CD4-positive, alpha-beta T cell (primary cell): ENCODE results near the gene ITGB8. TPM values are rescaled to one million over a fixed set of nuclear protein-coding genes. Genes with fewer than 3 reads are reported as not detected.

Source experiments
- ATAC-seq: fragments of 200-7000 bp; cut with Tn5 transposase; one replicate; pipeline ENCODE4 v1.10.0; 2022; ENCODE audit warnings: mild to moderate bottlenecking; ENCODE audit not compliant: poor library complexity
- CTCF ChIA-PET: fragments of 350-600 bp; sonication (Branson Sonifier 250); formaldehyde crosslinking; loops from one replicate; lab custom pipeline; 2021; ENCODE audit warnings: antibody characterized with exemption, inconsistent platforms; lab: Charles Lee
- POLR2A ChIA-PET: fragments of 350-600 bp; sonication (Branson Sonifier 250); formaldehyde crosslinking; loops from one replicate; lab custom pipeline; 2021; ENCODE audit warnings: antibody characterized with exemption, inconsistent platforms; lab: Charles Lee
- DNase-seq, 14 experiments: peaks; one replicate each; pipeline ENCODE4 v3.0.0-alpha.2; 2013 to 2020; ENCODE audit warnings: mixed read lengths in 2 of 14
- H3K27ac ChIP-seq, 2 donors: one replicate each; pipeline versions ENCODE4 v1.5.1 to v1.7.0; 2013; ENCODE audit warnings: low read length in 2 of 2, low read depth in 1 of 2, mild to moderate bottlenecking in 1 of 2
- H3K27me3 ChIP-seq, 2 experiments: 1 replicate in 1 of 2; 2 replicates in 1 of 2; pipeline versions ENCODE4 v1.6.1 to v1.7.0; 2013; ENCODE audit warnings: low read length in 2 of 2, control low read depth in 1 of 2, mild to moderate bottlenecking in 1 of 2, moderate library complexity in 1 of 2; ENCODE audit not compliant: insufficient read depth in 2 of 2, control insufficient read depth in 1 of 2
- H3K36me3 ChIP-seq: one replicate; pipeline ENCODE4 v1.6.1; 2013; ENCODE audit warnings: low read length, control low read depth; ENCODE audit not compliant: insufficient read depth
- H3K4me1 ChIP-seq: one replicate; pipeline ENCODE4 v1.6.1; 2013; ENCODE audit warnings: low read length, control low read depth; ENCODE audit not compliant: insufficient read depth
- H3K4me3 ChIP-seq: one replicate; pipeline ENCODE4 v1.5.1; 2013; ENCODE audit warnings: mild to moderate bottlenecking, low read length, moderate library complexity
- H3K9me3 ChIP-seq, 2 experiments: 1 replicate in 1 of 2; 2 replicates in 1 of 2; pipeline versions ENCODE4 v1.6.1 to v1.7.0; 2013; ENCODE audit warnings: low read length in 2 of 2, mild to moderate bottlenecking in 2 of 2, control low read depth in 1 of 2, moderate library complexity in 1 of 2; ENCODE audit not compliant: control insufficient read depth in 1 of 2, insufficient read depth in 1 of 2
- H3K27ac Mint-ChIP-seq: one replicate; pipeline ENCODE4 v1.8.0; 2020; ENCODE audit warnings: mixed read lengths
- H3K27me3 Mint-ChIP-seq: one replicate; pipeline ENCODE4 v1.8.0; 2021; ENCODE audit warnings: mixed read lengths
- H3K36me3 Mint-ChIP-seq: one replicate; pipeline ENCODE4 v1.8.0; 2021; ENCODE audit warnings: low read depth, mixed read lengths
- H3K4me1 Mint-ChIP-seq: one replicate; pipeline ENCODE4 v1.8.0; 2021; ENCODE audit warnings: low read depth, mixed read lengths
- H3K4me3 Mint-ChIP-seq: one replicate; pipeline ENCODE4 v1.8.0; 2020; ENCODE audit warnings: mild to moderate bottlenecking, mixed read lengths
- H3K9me3 Mint-ChIP-seq: one replicate; pipeline ENCODE4 v1.8.0; 2020; ENCODE audit warnings: mixed read lengths
- CTCF ChIP-seq: fragments of 200-600 bp; IDR thresholded peaks from one replicate; pipeline ENCODE4 v1.8.0; 2022; ENCODE audit warnings: antibody characterized with exemption, mild to moderate bottlenecking
- intact Hi-C, 2 experiments: fragments of 100-400 bp; cut with DNase I in 1 of 2; cut with micrococcal nuclease in 1 of 2; formaldehyde crosslinking; loops; one replicate each; pipeline versions ENCODE4 v1.15.1 to v1.9.0; 2023 to 2025; cut with DNase I, micrococcal nuclease
- total RNA-seq, 174 experiments: library from RNA in 2 of 174; stranded (reverse) in 2 of 174; gene quantifications; one replicate each; pipeline ENCODE4 v1.2.3 and lab custom pipeline; 2021 to 2026

ITGB8 gene
- total RNA-seq, 2 experiments from 2014 or later = not detected

GRCh38 chr7:20393616-20394015 is 62.9 kb downstream of the ITGB8 start:
- CTCF ChIA-PET = no interaction called here
- no peak for DNase-seq
- POLR2A ChIA-PET = no interaction called here
- H3K27me3 ChIP-seq = no peaks in the 10 kb centered on the region
- H3K4me1 ChIP-seq = no peaks in the 10 kb centered on the region
- no peak overlapping the region for H3K27ac ChIP-seq
- intact Hi-C loops = no loop called here
- no peak for ATAC-seq
- no peaks in the 10 kb centered on the region for H3K9me3 Mint-ChIP-seq
- H3K4me3 ChIP-seq = no peak overlapping the region
- TF ChIP-seq CTCF = no peak
- no peak overlapping the region for H3K4me3 Mint-ChIP-seq
- no peaks in the 10 kb centered on the region for H3K9me3 ChIP-seq
- no peaks in the 10 kb centered on the region for H3K36me3 ChIP-seq
- no peaks in the 10 kb centered on the region for H3K36me3 Mint-ChIP-seq
- no peak overlapping the region for H3K27ac Mint-ChIP-seq
- H3K27me3 Mint-ChIP-seq = no peaks in the 10 kb centered on the region
- no peaks in the 10 kb centered on the region for H3K4me1 Mint-ChIP-seq

GRCh38 chr7:20394284-20394683 is 63.6 kb downstream of the ITGB8 start:
- no peak overlapping the region for H3K27ac Mint-ChIP-seq
- H3K4me1 ChIP-seq = no peaks in the 10 kb centered on the region
- intact Hi-C loops = no loop called here
- ChIA-PET POLR2A (no interaction called here), CTCF (no interaction called here)
- H3K36me3 ChIP-seq = no peaks in the 10 kb centered on the region
- H3K4me3 ChIP-seq = no peak overlapping the region
- no peaks in the 10 kb centered on the region for H3K9me3 Mint-ChIP-seq
- no peak for ATAC-seq
- H3K27me3 ChIP-seq = no peaks in the 10 kb centered on the region
- H3K27me3 Mint-ChIP-seq = no peaks in the 10 kb centered on the region
- H3K9me3 ChIP-seq = no peaks in the 10 kb centered on the region
- H3K36me3 Mint-ChIP-seq = no peaks in the 10 kb centered on the region
- TF ChIP-seq CTCF = no peak
- H3K4me1 Mint-ChIP-seq = no peaks in the 10 kb centered on the region
- no peak for DNase-seq
- H3K27ac ChIP-seq = no peak overlapping the region
- no peak overlapping the region for H3K4me3 Mint-ChIP-seq

- Histone ChIP-seq H3K36me3 (no peaks in the 10 kb centered on the region), H3K4me1 (no peaks in the 10 kb centered on the region), H3K27me3 (no peaks in the 10 kb centered on the region), H3K4me3 (no peak overlapping the region), H3K27ac (no peak overlapping the region), H3K9me3 (no peaks in the 10 kb centered on the region)
- Mint-ChIP-seq H3K36me3 (no peaks in the 10 kb centered on the region), H3K4me1 (no peaks in the 10 kb centered on the region), H3K27me3 (no peaks in the 10 kb centered on the region), H3K4me3 (no peak overlapping the region), H3K27ac (no peak overlapping the region), H3K9me3 (no peaks in the 10 kb centered on the region)
- CTCF ChIA-PET = no interaction called here
- ATAC-seq = no peak
- TF ChIP-seq CTCF = no peak
- intact Hi-C loops = no loop called here
- peak in 2 of 14 experiments; percentile 38 to 43 for DNase-seq
- POLR2A ChIA-PET = no interaction called here
Observed at GRCh38 chr7:20395104-20395503, 64.4 kb downstream of the ITGB8 start.
